Ishikawa (cell line): ENCODE measurements around the gene GPN2.

Experiments used
- CEBPB ChIP-seq: IDR thresholded peaks from 2 replicates; pipeline ENCODE4 v1.6.1; 2012
- CREB1 ChIP-seq: IDR thresholded peaks from 2 replicates; pipeline ENCODE4 v1.6.1; 2012; ENCODE audit warnings: low read depth
- EGR1 ChIP-seq: IDR thresholded peaks from 2 replicates; pipeline ENCODE4 v1.6.1; 2012
- EP300 ChIP-seq: IDR thresholded peaks from 2 replicates; pipeline ENCODE4 v1.6.1; 2012; ENCODE audit warnings: borderline replicate concordance
- FOXM1 ChIP-seq: IDR thresholded peaks from 2 replicates; pipeline ENCODE4 v1.6.1; 2012; ENCODE audit warnings: low read depth, borderline replicate concordance
- MAX ChIP-seq: IDR thresholded peaks from 2 replicates; pipeline ENCODE4 v1.6.1; 2012
- RAD21 ChIP-seq: IDR thresholded peaks from 2 replicates; pipeline ENCODE4 v1.6.1; 2012; ENCODE audit warnings: low read depth
- TCF12 ChIP-seq: IDR thresholded peaks from 2 replicates; pipeline ENCODE4 v1.6.1; 2012; ENCODE audit warnings: low read depth
- YY1 ChIP-seq: IDR thresholded peaks from 2 replicates; pipeline ENCODE4 v1.6.1; 2012; ENCODE audit warnings: low read depth

DNA sequence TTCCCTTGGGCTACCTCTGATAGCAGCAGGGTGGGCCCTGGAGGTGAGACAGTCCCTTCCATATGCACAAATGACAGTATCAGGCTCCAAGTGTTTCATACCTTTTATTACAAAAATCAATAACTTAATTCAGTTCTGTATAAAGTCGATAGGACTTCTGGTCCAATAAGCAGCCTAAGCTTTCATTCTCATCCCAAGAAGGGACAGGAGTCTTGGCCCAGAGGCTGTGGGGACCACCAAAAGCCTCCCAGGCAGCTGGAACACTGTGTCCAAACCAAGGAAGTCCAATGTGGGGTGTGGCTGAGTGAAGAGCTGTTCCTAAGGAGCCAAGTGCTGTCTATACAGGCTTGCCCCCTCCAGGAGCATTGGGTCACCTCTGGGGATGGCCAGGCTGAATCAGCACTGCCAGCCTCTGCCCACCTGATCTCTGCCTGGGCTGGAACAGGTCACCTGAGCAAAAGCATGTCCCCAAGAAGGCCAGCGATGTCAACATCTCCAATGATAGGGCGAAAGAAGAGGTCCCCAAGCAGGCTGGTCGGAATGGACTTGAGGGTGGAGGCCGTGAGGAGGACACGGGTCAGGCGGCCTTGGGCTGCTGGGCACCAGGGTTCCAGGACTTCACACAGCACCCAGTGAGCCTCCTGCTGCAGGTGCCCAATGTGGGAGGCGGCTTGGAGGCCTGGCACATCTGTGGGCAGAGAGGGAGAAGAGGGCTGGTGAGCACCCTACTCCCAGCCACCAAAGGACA is 21.5 kb upstream of the GPN2 start:
- TF ChIP-seq EGR1 (no peak), YY1 (no peak), RAD21 (no peak), MAX (no peak), CREB1 (no peak), FOXM1 (no peak), CEBPB (no peak), EP300 (no peak), TCF12 (no peak)
